K562 (cell line): ENCODE measurements around the gene STX2. TPM values are rescaled to one million over a fixed set of nuclear protein-coding genes. Genes with fewer than 3 reads are reported as not detected.

Source experiments
- BRCA1 ChIP-seq, 2 experiments: fragments of 450-650 bp in 1 of 2; sonication (generic) in 1 of 2; formaldehyde crosslinking in 1 of 2; IDR thresholded peaks; 2 replicates each; pipeline versions ENCODE4 v1.5.0 to v1.6.1; 2017 to 2020; ENCODE audit warnings: mild to moderate bottlenecking in 1 of 2, missing genetic modification reagents in 1 of 2
- E2F6 ChIP-seq, 2 experiments: IDR thresholded peaks; 2 replicates each; pipeline ENCODE4 v1.6.1; 2011; ENCODE audit warnings: borderline replicate concordance in 1 of 2, control low read depth in 1 of 2, low read depth in 1 of 2, low read length in 1 of 2, mild to moderate bottlenecking in 1 of 2, mixed read lengths in 1 of 2, moderate library complexity in 1 of 2; ENCODE audit not compliant: insufficient read depth in 1 of 2, insufficient read length in 1 of 2, poor library complexity in 1 of 2, severe bottlenecking in 1 of 2; ENCODE audit errors: extremely low read depth in 1 of 2
- EP400 ChIP-seq: fragments of 450-650 bp; IDR thresholded peaks from 2 replicates; pipeline ENCODE4 v1.6.1; 2017; ENCODE audit warnings: antibody characterized with exemption, mild to moderate bottlenecking, moderate library complexity
- GATA2 ChIP-seq: sonication (generic); formaldehyde crosslinking; IDR thresholded peaks from 2 replicates; pipeline ENCODE4 v1.4.0; 2020; ENCODE audit warnings: mild to moderate bottlenecking, missing genetic modification reagents
- KLF1 ChIP-seq: fragments of 450-650 bp; IDR thresholded peaks from 2 replicates; pipeline ENCODE4 v1.6.1; 2016; ENCODE audit warnings: missing genetic modification characterization, missing compliant biosample characterization
- LARP7 ChIP-seq: fragments of 450-650 bp; IDR thresholded peaks from 2 replicates; pipeline ENCODE4 v1.6.1; 2016
- MXI1 ChIP-seq: IDR thresholded peaks from 2 replicates; pipeline ENCODE4 v1.6.1; 2011; ENCODE audit warnings: low read depth, mild to moderate bottlenecking, improper control_type of control experiment, low read length
- NELFE ChIP-seq: IDR thresholded peaks from 2 replicates; pipeline ENCODE4 v1.6.1; 2011; ENCODE audit warnings: mild to moderate bottlenecking; ENCODE audit not compliant: insufficient read depth, insufficient read length
- NFATC3 ChIP-seq: fragments of 450-650 bp; IDR thresholded peaks from 2 replicates; pipeline ENCODE4 v1.6.1; 2017; ENCODE audit warnings: mild to moderate bottlenecking
- SMAD1 ChIP-seq: fragments of 150-350 bp; IDR thresholded peaks from 2 replicates; pipeline ENCODE4 v1.6.1; 2014; ENCODE audit warnings: low read length, low read depth; ENCODE audit not compliant: partially characterized antibody
- TAF7 ChIP-seq: fragments of 450-650 bp; IDR thresholded peaks from 2 replicates; pipeline ENCODE4 v1.6.1; 2016; ENCODE audit warnings: missing genetic modification characterization, missing compliant biosample characterization
- TCF7L2 ChIP-seq: fragments of 150-350 bp; IDR thresholded peaks from 2 replicates; pipeline ENCODE4 v1.6.1; 2016; ENCODE audit warnings: low read depth, mild to moderate bottlenecking, low read length, moderate library complexity
- ZNF124 ChIP-seq: sonication (generic); formaldehyde crosslinking; IDR thresholded peaks from 2 replicates; pipeline ENCODE4 v1.8.1; 2022; ENCODE audit warnings: missing genetic modification reagents
- ZNF146 ChIP-seq: IDR thresholded peaks from one replicate; pipeline ENCODE4 v1.6.1; 2018; ENCODE audit warnings: missing compliant biosample characterization; ENCODE audit not compliant: unreplicated experiment
- ZNF316 ChIP-seq: fragments of 450-650 bp; IDR thresholded peaks from 2 replicates; pipeline ENCODE4 v1.6.1; 2016
- ZNF668 ChIP-seq: fragments of 250-450 bp; sonication (Bioruptor Pico); IDR thresholded peaks from 2 replicates; pipeline ENCODE4 v1.8.0; 2022; ENCODE audit warnings: mild to moderate bottlenecking, inconsistent platforms
- ZNF699 ChIP-seq: fragments of 250-450 bp; sonication (Bioruptor Pico); IDR thresholded peaks from 2 replicates; pipeline ENCODE4 v1.8.0; 2021; ENCODE audit warnings: mild to moderate bottlenecking, moderate library complexity; ENCODE audit not compliant: insufficient replicate concordance
- ZNF830 ChIP-seq: fragments of 250-450 bp; sonication (Bioruptor Pico); IDR thresholded peaks from 2 replicates; pipeline ENCODE4 v1.5.0; 2021; ENCODE audit warnings: mild to moderate bottlenecking
- polyA plus RNA-seq, 8 experiments: library from polyadenylated mRNA; depleted of rRNA in 4 of 8; stranded (reverse) in 5 of 8; unstranded in 3 of 8; fragments of >200 nt; fragmentation: Nextera tagmentation in 2 of 8; fragmentation: Illumina TruSeq in 1 of 8; extraction: Ambion mirVana in 2 of 8; extraction: Trizol in 1 of 8; gene quantifications; 2 replicates each; pipeline versions ENCODE4 v1.2.1 to v1.2.3, GENCODE V29; 2011 to 2014; ENCODE audit warnings: inconsistent platforms in 1 of 8, missing spikeins in 1 of 8
- total RNA-seq, 7 experiments: library from RNA; depleted of rRNA in 6 of 7; stranded (reverse); fragments of >200 nt in 6 of 7; fragmentation: Illumina TruSeq in 2 of 7; extraction: Trizol in 2 of 7; gene quantifications; 2 replicates each; pipeline versions ENCODE4 v1.2.1 to v1.2.3, GENCODE V29; 2011 to 2021; ENCODE audit warnings: low replicate concordance in 1 of 7
- TF ChIP-seq, protein P1 (sequence below): fragments of 200-800 bp; sonication (Bioruptor generic); IDR thresholded peaks from 2 replicates; pipeline ENCODE4 v1.6.1; 2016; ENCODE audit warnings: missing genetic modification characterization, missing compliant biosample characterization
- TF ChIP-seq, protein P2 (sequence below): sonication (generic); formaldehyde crosslinking; IDR thresholded peaks from 2 replicates; pipeline ENCODE4 v1.9.0; 2022; ENCODE audit warnings: mild to moderate bottlenecking, missing genetic modification reagents
- TF ChIP-seq, protein P3 (sequence below): IDR thresholded peaks from 2 replicates; pipeline ENCODE4 v1.6.1; 2012; ENCODE audit warnings: low read depth, low read length, improper control_type of control experiment, borderline replicate concordance

STX2 gene
- total and polyA plus RNA-seq, 9 of the 15 experiments (the other 6 are each of a cell fraction or from before 2014, with no cell fraction given): 22.2 to 54.6 (median 30.8) TPM

DNA sequence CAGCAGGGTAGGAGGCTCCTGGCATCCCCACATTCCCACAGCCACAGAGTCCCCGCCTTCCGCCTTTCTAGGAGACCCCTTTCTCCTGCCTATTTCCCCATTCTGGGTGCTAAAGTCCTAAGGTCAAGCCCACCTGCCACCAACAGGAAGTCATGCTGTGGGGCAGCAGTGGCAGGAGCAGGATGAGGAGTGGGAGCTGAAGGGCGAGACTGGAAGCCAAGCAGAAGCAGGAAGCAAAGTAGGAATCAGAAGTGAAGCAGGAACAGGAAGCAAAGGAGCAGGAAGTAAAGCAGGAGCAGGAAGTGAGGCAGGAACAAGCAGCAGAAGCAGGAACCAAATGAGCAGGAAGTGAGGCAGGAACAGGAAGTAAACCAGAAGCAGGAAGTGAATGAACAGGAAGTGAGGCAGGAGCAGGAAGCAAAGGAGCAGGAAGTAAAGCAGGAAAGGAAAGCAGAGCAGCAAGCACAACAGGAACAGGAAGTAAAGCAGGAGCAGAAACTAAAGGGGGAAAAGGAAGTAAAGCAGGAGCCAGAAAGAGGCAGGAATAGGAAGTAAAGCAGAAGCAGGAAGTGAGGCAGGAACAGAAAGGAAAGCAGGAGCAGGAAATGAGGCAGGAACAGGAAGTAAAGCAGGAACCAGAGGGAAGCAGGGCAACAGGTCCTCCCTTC, 84.7 kb downstream of the STX2 start (continued):
- TF ChIP-seq TAF7 (tag): no peak
- TF ChIP-seq NELFE: no peak
- TF ChIP-seq LARP7: 0 out of 2 replicates have a peak, but pooled peaks have one; percentile 43
- TF ChIP-seq TCF7L2: no peak
- no peak for TF ChIP-seq ZNF124 (CRISPR knock-in tag)
- TF ChIP-seq MXI1: no peak
- TF ChIP-seq KLF1 (tag): no peak
- no peak for TF ChIP-seq ZNF316
- TF ChIP-seq ZNF668 (CRISPR knock-in tag): no peak
- TF ChIP-seq SMAD1: no peak
- no peak for TF ChIP-seq NFATC3
- TF ChIP-seq E2F6 (IDR thresholded peaks at IDR 0.05; ENCODE audit: borderline replicate concordance in 1 of 2, extremely low read depth in 1 of 2, insufficient read depth in 1 of 2, insufficient read length in 1 of 2, low read depth in 1 of 2, low read length in 1 of 2, poor library complexity in 1 of 2, severe bottlenecking in 1 of 2): no peak
- TF ChIP-seq, protein P1, sequence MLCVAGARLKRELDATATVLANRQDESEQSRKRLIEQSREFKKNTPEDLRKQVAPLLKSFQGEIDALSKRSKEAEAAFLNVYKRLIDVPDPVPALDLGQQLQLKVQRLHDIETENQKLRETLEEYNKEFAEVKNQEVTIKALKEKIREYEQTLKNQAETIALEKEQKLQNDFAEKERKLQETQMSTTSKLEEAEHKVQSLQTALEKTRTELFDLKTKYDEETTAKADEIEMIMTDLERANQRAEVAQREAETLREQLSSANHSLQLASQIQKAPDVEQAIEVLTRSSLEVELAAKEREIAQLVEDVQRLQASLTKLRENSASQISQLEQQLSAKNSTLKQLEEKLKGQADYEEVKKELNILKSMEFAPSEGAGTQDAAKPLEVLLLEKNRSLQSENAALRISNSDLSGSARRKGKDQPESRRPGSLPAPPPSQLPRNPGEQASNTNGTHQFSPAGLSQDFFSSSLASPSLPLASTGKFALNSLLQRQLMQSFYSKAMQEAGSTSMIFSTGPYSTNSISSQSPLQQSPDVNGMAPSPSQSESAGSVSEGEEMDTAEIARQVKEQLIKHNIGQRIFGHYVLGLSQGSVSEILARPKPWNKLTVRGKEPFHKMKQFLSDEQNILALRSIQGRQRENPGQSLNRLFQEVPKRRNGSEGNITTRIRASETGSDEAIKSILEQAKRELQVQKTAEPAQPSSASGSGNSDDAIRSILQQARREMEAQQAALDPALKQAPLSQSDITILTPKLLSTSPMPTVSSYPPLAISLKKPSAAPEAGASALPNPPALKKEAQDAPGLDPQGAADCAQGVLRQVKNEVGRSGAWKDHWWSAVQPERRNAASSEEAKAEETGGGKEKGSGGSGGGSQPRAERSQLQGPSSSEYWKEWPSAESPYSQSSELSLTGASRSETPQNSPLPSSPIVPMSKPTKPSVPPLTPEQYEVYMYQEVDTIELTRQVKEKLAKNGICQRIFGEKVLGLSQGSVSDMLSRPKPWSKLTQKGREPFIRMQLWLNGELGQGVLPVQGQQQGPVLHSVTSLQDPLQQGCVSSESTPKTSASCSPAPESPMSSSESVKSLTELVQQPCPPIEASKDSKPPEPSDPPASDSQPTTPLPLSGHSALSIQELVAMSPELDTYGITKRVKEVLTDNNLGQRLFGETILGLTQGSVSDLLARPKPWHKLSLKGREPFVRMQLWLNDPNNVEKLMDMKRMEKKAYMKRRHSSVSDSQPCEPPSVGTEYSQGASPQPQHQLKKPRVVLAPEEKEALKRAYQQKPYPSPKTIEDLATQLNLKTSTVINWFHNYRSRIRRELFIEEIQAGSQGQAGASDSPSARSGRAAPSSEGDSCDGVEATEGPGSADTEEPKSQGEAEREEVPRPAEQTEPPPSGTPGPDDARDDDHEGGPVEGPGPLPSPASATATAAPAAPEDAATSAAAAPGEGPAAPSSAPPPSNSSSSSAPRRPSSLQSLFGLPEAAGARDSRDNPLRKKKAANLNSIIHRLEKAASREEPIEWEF: no peak
- TF ChIP-seq BRCA1 (IDR thresholded peaks at IDR 0.05): no peak
- TF ChIP-seq BRCA1 (CRISPR knock-in tag; IDR thresholded peaks at IDR 0.05): no peak
- no peak for TF ChIP-seq ZNF146 (CRISPR knock-in tag)
- no peak for TF ChIP-seq ZNF830 (CRISPR knock-in tag)
- TF ChIP-seq, protein P2, sequence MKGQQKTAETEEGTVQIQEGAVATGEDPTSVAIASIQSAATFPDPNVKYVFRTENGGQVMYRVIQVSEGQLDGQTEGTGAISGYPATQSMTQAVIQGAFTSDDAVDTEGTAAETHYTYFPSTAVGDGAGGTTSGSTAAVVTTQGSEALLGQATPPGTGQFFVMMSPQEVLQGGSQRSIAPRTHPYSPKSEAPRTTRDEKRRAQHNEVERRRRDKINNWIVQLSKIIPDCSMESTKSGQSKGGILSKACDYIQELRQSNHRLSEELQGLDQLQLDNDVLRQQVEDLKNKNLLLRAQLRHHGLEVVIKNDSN (CRISPR knock-in tag): no peak
- no peak for TF ChIP-seq EP400
- TF ChIP-seq, protein P3, sequence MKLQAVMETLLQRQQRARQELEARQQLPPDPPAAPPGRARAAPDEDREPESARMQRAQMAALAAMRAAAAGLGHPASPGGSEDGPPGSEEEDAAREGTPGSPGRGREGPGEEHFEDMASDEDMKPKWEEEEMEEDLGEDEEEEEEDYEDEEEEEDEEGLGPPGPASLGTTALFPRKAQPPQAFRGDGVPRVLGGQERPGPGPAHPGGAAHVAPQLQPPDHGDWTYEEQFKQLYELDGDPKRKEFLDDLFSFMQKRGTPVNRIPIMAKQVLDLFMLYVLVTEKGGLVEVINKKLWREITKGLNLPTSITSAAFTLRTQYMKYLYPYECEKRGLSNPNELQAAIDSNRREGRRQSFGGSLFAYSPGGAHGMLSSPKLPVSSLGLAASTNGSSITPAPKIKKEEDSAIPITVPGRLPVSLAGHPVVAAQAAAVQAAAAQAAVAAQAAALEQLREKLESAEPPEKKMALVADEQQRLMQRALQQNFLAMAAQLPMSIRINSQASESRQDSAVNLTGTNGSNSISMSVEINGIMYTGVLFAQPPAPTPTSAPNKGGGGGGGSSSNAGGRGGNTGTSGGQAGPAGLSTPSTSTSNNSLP: no peak
- TF ChIP-seq ZNF699 (CRISPR knock-in tag): no peak
- no peak for TF ChIP-seq GATA2 (CRISPR knock-in tag)
